Measurements from ENCODE around the gene ING4. TPM values are rescaled to one million over a fixed set of nuclear protein-coding genes. Genes with fewer than 3 reads are reported as not detected.

Gene ING4
- total RNA-seq, 1 experiment from 2014 or later, result 23.0 TPM

- Mint-ChIP-seq H3K4me3 (no peak overlapping the region; the same call in 1 of the 2 replicates), H3K27me3 (ENCODE audit: low read depth) (no peaks in the 10 kb centered on the region), H3K27ac (no peak overlapping the region), H3K9me3 (no peaks in the 10 kb centered on the region), H3K4me1 (peaks cover 35% of the 10 kb centered on the region), H3K36me3 (peaks cover 41% of the 10 kb centered on the region)
- POLR2A ChIA-PET, result interaction anchor here (0.6 to 1.4 kb wide), 5 partner anchors 9 to 83 kb away, joined by 3 to 5 read pairs (median 3); partner anchors contain the start of gene ZNF384
- peak; percentile 40 for ATAC-seq
- peak; percentile 44 for DNase-seq (ENCODE audit: low spot score)
- no peak for TF ChIP-seq ELF4 (CRISPR knock-in tag; IDR thresholded peaks at IDR 0.05; ENCODE audit: low read depth)
- TF ChIP-seq CBFB (CRISPR knock-in tag; IDR thresholded peaks at IDR 0.05; ENCODE audit: low read depth), result no peak
- no peak for TF ChIP-seq NR1H2 (CRISPR knock-in tag; IDR thresholded peaks at IDR 0.05)
- TF ChIP-seq TCF7 (CRISPR knock-in tag; IDR thresholded peaks at IDR 0.05; ENCODE audit: low read depth), result 0 out of 2 replicates have a peak, but pooled peaks have one; percentile 44
- 0 out of 2 replicates have a peak, but pooled peaks have one; percentile 34 for TF ChIP-seq FOXP4 (CRISPR knock-in tag; IDR thresholded peaks at IDR 0.05)
- TF ChIP-seq USF2 (CRISPR knock-in tag; IDR thresholded peaks at IDR 0.05), result peak; percentile 50; the same call in 1 of the 2 replicates
- TF ChIP-seq ZNF423 (CRISPR knock-in tag; IDR thresholded peaks at IDR 0.05), result peak; percentile 54
- TF ChIP-seq TEAD4 (CRISPR knock-in tag; IDR thresholded peaks at IDR 0.05), result no peak
- no peak for TF ChIP-seq FOXP1 (CRISPR knock-in tag; IDR thresholded peaks at IDR 0.05; ENCODE audit: borderline replicate concordance)
- 0 out of 2 replicates have a peak, but pooled peaks have one; percentile 32 for TF ChIP-seq HMGXB4 (CRISPR knock-in tag; IDR thresholded peaks at IDR 0.05)
- no peak for TF ChIP-seq ZNF232 (CRISPR knock-in tag; IDR thresholded peaks at IDR 0.05)
- TF ChIP-seq TEAD1 (CRISPR knock-in tag; IDR thresholded peaks at IDR 0.05), result no peak
- TF ChIP-seq ZNF121 (CRISPR knock-in tag; IDR thresholded peaks at IDR 0.05), result 0 out of 2 replicates have a peak, but pooled peaks have one; percentile 24
- CTCF ChIA-PET, result interaction anchor here (0.5 to 1.8 kb wide), 15 partner anchors 10 to 171 kb away, joined by 3 to 12 read pairs (median 3); partner anchors contain the start of gene MLF2
Measured at GRCh38 chr12:6606331-6607131, 56.4 kb downstream of the ING4 start.

DNA sequence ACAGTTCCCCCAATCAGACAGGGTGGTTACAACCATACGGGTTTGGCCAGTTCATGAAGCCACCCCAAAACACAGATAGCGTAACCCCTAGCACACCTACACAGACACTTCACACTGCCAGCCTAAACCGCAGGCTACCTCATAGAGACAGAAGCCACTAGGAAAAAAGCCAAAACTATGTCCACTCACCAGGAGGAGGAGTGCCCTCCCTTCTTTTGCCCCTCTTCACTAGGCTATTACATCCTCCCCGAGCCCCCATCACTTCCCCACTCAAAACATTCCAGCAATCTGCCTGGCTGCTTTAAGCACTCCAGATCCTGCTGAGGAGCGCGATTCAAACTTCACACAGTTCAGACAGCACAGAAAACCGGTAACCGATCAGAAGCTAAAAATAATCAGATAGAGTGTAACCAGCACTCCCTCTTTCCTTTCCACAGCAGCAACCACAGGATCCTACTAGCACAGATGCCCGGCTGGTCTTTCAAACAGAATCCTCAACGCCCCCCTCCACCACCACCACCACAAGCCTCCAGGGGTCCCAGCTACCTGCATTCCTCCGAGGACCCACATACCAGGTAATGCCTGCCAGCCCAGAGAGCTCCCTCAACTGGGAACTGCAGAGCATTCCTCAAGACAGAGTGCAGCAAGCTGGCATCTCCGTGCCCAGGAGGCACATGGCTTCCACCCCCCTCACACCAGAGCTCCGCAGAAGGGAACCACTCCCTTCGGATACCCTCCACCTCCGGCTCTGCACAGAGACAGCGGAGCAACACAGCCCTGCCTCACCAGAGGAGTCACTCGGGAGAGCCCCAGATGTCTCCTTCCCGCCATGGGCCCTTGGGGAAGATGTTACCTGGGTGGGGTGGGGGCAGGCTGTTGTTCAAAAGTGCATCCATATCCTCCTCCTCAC, 57.2 kb downstream of the ING4 start:
- DNase-seq (ENCODE audit: low spot score) (peak; percentile 47), ATAC-seq (peak; percentile 38)
- TF ChIP-seq GTF2I (CRISPR knock-in tag; conservative IDR thresholded peaks at IDR 0.05) (no peak), FOXJ3 (CRISPR knock-in tag; IDR thresholded peaks at IDR 0.05; ENCODE audit: borderline replicate concordance) (no peak), ZNF512 (CRISPR knock-in tag; IDR thresholded peaks at IDR 0.05; ENCODE audit: borderline replicate concordance) (no peak), MAX (CRISPR knock-in tag; IDR thresholded peaks at IDR 0.05) (peak; percentile 51; the same call in 1 of the 2 replicates), AR (CRISPR knock-in tag; IDR thresholded peaks at IDR 0.05) (no peak)
- peak overlapping the region; percentile 80 for H3K27ac Mint-ChIP-seq
- H3K27me3 Mint-ChIP-seq (ENCODE audit: low read depth), result no peaks in the 10 kb centered on the region
- ChIA-PET CTCF (interaction anchor here (0.5 to 1.8 kb wide), 17 partner anchors 9 to 172 kb away, joined by 3 to 12 read pairs (median 3); partner anchors contain the start of gene MLF2), POLR2A (interaction anchor here (0.6 to 1.4 kb wide), 5 partner anchors 9 to 84 kb away, joined by 3 to 5 read pairs (median 3); partner anchors contain the start of gene ZNF384)
- no peaks in the 10 kb centered on the region for H3K9me3 Mint-ChIP-seq
- peaks cover 49% of the 10 kb centered on the region for H3K36me3 Mint-ChIP-seq
- no peak overlapping the region; the same call in 1 of the 2 replicates for H3K4me3 Mint-ChIP-seq
- H3K4me1 Mint-ChIP-seq, result peaks cover 27% of the 10 kb centered on the region
